HG03439 (cell line): Measurements from ENCODE around the gene MUS81.
A peak's percentile ranks its signal among the peaks of the same experiment; 100 is the strongest.

Source experiments
- ATAC-seq: cut with Tn5 transposase; IDR thresholded peaks from one replicate; pipeline ENCODE4 v1.9.1; 2021; ENCODE audit warnings: mild to moderate bottlenecking, moderate library complexity; ENCODE audit not compliant: unreplicated experiment

The MUS81 gene

GRCh38 chr11:65871811-65872548 is 11.7 kb downstream of the MUS81 start:
- ATAC-seq: no peak

DNA sequence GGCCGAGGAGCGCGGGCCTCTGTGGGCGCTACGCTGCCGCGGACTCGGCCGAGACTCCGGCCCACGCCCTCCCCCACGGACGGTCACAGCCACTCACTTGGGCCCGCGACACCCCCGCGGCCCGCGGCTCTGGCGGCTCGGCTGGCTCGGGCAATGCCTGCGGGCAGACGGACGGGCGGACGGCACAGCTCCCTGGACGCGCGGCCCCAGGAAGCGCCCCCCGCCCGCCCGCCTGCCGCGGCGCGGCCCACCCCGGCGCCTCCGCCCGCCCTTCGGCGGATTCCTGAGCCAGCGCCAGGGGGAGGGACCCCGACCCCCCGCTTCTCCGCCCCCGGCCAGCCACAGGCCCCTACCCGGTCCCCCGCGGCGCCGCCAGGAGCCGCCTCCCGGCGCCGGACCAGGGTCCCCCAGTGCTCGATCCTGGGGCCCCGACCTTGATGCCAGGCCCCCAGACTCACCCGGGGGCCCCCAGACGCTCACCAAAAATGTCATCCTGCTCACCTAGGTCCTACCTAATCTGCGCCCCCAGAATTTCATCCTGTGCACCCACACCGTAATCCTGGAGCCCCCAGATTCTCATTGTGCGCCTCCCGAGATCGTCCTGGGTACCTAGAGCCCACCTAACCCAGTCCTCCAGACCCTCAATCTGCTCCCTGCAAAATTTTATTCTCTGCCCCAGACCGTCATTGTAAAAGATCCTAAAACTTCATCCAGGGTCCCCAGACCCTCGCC is 12.5 kb downstream of the MUS81 start, which contains the start of gene EFEMP2:
Gene EFEMP2, minus strand, starts transcription at position 215 of the 732 bp plus-strand sequence. CDS start 446 bp downstream, outside the sequence.
- no peak for ATAC-seq

DNA sequence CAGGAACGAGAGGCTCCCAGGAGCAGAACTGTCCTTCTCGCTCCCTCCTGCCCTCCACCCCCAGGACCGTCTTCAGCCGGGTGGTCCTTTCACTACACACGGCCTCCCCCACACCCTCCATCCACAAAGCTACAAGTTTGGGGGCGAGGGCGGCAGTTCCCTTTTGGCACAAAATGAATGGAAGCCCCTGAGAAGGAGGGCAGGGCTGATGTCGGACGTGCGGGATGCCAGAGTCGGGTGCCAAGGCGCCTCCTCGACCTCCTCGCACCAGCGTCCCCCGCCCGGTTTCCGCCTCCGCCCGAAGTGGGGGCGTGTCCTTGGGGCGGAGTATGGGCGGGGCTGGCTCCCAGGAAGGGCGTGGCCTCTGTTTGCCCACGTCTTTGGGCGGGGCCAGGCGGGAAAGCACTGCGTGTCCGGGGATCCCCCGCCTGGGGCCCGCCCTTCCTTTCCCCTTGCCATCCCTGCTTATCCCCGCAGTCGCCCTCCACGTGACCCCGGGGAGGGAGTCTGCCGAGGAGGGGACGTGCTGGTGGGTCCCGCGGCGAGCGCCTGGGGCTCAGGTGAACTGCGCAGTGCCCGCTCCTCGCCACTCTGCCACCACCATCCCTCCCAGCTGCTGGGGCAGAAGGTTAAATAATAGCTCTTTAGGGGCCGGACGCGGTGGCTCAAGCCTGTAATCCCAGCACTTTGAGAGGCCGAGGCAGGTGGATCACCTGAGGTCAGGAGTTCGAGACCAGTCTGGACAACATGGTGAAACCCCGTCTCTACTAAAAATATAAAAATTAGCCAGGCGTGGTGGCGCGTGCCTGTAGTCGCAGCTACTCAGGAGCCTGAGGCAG is 13.3 kb downstream of the MUS81 start:
- peak; percentile 76 for ATAC-seq

DNA sequence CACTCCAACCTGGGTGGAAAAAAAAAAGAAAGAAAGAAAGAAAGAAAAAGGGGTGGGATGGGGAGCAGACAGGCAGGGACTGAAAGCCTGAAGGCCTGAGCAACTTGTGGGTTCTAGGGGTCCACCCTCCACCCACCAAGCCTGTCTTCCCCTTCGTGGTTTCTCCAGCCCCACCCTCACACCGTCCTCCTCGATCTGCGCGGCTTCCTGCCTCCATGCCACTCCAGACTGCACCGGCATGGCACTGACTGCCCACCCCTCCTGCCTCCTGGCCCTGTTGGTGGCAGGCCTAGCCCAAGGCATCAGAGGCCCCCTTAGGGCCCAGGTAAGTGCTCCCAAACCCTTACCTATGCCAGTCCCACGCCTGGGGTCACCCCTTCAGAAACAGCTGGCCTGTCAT is 19.4 kb downstream of the MUS81 start, which contains the start of gene CTSW:
Gene CTSW, plus strand, starts transcription at position 221 of the 400 bp plus-strand sequence. Its CDS starts 18 bp downstream, at position 239.
- ATAC-seq: no peak

DNA sequence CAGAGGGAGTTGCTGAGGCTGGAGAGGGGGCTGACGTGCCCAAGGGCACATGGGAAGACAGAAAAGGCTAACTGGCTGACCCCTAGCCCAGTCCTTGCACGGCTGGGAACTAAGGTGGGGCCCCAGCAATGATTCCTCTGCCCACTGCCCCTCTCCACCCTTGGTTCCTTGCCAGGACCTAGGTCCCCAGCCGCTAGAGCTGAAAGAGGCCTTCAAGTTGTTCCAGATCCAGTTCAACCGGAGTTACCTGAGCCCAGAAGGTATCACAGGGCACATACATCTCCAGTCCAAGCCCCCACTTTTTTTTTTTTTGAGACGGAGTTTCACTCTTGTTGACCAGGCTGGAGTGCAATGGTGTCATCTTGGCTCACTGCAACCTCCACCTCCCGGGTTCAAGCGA is 19.8 kb downstream of the MUS81 start:
- ATAC-seq: no peak

GRCh38 chr11:65880844-65881421 is 20.7 kb downstream of the MUS81 start:
- no peak for ATAC-seq

- ATAC-seq: no peak
These were observed 22.2 kb downstream of the MUS81 start for GRCh38 chr11:65882120-65883057.

GRCh38 chr11:65883058-65883761 is 23.0 kb downstream of the MUS81 start:
- ATAC-seq: no peak

DNA sequence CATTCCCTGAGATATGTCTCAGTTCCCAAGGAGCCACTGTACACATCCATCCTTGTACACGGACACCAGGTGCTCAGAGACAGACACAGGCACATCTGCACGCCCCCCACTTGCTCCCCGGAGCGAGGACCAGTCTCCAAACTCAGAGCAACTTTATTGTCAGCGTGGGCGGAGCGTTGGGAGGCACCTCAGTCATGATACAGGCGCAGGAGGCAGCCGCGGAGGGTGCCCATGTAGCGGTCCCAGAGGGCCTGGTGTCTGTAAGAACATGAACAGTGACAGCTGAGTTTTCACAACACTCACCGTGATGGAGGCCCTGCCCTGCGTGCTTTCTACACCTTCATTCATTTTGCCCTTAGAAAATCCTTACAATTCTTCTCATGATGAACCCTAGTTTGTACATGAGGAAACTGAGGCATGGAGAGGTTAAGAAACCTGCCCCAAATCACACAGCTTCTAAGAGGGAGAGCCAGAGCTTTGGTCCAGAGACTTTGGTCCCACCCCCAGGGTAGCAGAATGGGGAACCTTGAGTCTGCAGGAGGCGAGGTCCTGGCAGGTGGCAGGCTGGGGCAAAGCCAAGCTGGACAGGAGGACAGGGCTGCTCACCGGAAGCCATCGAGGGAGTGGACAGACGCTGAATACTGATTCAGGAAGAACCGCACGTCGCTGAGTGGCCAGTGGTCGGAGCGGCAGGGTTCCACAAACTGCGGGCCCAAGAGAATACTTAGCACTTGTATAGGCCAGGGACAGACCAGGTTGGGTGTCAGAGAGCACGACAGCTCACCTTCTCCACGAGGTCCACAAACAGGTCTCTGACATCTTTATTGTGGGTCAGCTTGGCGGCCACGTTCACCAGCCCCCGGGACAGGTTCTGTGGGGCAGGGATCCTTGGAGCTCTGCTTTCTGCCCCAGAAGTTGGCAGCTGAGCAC is 23.8 kb downstream of the MUS81 start:
- ATAC-seq: no peak

GRCh38 chr11:65884716-65885092 is 24.5 kb downstream of the MUS81 start:
- no peak for ATAC-seq

DNA sequence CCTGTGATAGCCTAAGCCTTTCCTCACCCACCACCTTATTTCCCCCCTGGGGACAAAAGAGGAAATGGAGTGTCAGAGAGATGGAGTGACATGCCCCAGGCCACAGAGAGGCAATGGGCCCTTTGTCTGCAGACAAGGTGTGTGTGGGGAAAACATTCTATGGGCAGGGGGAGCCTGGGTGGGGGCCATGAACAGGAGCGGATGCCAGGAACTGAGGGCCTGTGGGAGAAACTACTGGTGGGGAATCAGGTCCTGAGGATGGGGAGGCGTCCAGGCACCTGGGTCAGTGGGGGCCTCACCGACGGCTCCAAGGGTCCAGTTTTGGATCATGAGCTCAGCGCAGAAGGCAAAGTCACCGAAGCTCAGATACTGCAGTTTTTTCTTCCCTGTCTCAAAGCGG is 25.0 kb downstream of the MUS81 start:
- no peak for ATAC-seq

DNA sequence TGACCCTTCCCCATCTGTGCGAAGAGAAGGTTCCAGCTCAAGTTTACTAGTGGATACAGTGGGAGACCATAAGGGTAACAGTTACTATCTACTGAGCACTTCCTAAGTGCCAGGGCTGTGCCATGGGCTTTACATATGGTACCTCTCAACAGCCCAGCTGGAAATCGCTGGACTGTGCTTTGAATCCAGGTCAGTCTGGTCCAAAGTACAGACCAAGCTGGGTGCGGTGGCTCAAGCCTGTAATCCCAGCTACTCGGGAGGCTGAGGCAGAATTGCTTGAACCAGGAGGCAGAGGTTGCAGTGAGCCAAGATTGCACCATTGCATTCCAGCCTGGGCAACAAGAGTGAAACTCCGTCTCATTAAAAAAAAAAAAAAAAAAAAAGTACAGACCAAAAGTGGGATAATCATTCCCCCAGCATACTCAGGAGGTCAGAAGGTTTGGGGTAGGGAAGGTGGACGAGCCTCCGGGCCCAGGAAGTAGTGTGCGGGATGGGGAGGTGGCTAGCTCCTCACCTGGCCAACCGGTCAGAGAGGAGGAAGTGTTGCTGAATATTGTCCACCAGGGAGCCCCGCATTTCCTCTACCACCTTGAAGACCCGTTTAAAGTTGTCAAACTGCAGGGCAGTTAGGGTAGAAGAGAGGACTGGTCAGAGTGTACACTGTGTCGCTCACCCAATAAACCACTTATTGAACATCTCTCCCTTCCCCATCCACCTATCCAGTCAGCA is 25.7 kb downstream of the MUS81 start:
- no peak for ATAC-seq

GRCh38 chr11:65886826-65887722 is 26.8 kb downstream of the MUS81 start:
- no peak for ATAC-seq

- no peak for ATAC-seq
These were observed 27.5 kb downstream of the MUS81 start for GRCh38 chr11:65887723-65888162.

- ATAC-seq: peak; percentile 38
These were observed 28.1 kb downstream of the MUS81 start, which contains the start of gene FIBP for GRCh38 chr11:65888163-65888814. Gene FIBP (minus strand): TSS chr11:65888471. CDS start chr11:65888418, 53 bp downstream.
